LNCaP clone FGC (cell line): ENCODE measurements around the gene NECTIN1.

Source experiments
- DNase-seq: peaks from one replicate; pipeline ENCODE4 v3.0.0-alpha.2; 2011; ENCODE audit warnings: low read depth
- H3K4me3 ChIP-seq: 2 replicates; pipeline ENCODE4 v1.5.1; 2011; ENCODE audit warnings: mild to moderate bottlenecking, low read depth, low read length, control low read depth
- TF ChIP-seq, protein P1 (sequence below): IDR thresholded peaks from 2 replicates; pipeline ENCODE4 v1.5.1; 2012; ENCODE audit warnings: mild to moderate bottlenecking; ENCODE audit not compliant: control insufficient read depth, insufficient read depth; ENCODE audit errors: extremely low read depth

The NECTIN1 gene

GRCh38 chr11:119668676-119669075 lies 60.3 kb downstream of the NECTIN1 start:
- H3K4me3 ChIP-seq: no peak overlapping the region
- no peak for DNase-seq
- TF ChIP-seq, protein P1, sequence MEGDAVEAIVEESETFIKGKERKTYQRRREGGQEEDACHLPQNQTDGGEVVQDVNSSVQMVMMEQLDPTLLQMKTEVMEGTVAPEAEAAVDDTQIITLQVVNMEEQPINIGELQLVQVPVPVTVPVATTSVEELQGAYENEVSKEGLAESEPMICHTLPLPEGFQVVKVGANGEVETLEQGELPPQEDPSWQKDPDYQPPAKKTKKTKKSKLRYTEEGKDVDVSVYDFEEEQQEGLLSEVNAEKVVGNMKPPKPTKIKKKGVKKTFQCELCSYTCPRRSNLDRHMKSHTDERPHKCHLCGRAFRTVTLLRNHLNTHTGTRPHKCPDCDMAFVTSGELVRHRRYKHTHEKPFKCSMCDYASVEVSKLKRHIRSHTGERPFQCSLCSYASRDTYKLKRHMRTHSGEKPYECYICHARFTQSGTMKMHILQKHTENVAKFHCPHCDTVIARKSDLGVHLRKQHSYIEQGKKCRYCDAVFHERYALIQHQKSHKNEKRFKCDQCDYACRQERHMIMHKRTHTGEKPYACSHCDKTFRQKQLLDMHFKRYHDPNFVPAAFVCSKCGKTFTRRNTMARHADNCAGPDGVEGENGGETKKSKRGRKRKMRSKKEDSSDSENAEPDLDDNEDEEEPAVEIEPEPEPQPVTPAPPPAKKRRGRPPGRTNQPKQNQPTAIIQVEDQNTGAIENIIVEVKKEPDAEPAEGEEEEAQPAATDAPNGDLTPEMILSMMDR: no peak

- H3K4me3 ChIP-seq: no peak overlapping the region
- DNase-seq: peak; percentile 22
- TF ChIP-seq, protein P1: peak; percentile 97
Measured at GRCh38 chr11:119666463-119667131, 62.4 kb downstream of the NECTIN1 start.

- no peak for DNase-seq
- TF ChIP-seq, protein P1: no peak
- H3K4me3 ChIP-seq: no peak overlapping the region
Measured at GRCh38 chr11:119666061-119666460, 62.9 kb downstream of the NECTIN1 start.

DNA sequence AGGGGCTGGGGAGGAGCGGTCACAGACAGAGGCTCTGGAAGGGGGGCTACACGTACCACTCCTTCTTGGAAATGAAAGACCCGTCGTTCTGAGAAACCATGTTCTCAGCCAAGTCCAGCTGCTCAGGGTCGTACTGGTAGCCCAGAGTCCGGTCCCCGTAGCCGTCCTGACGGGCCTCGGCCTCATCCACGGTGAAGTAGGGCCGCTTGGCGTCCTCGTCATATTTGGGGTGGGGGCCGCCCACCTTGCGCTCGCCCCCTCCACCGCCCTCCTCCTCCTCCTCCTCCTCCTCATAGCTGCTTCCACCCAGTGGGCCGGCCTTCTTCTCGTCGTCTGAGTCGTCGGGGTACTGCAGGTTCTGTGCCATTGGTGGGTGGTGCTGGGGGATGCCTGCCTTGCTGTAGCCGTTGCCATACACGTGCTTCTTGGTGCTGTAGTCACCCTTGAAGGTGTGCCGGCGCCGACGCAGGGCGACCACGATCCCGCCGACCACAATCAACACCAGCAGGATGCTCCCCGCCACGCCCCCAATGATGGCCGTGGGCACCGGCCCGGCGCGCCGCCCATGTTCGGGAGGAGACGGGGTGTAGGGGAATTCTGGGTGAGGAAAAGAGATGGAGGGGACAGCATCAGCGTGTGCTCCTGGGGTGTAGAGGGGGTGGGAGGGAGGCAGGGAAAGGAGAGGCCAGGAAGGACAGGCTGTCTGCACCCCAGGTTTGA lies 64.1 kb downstream of the NECTIN1 start:
- DNase-seq: no peak
- no peak overlapping the region for H3K4me3 ChIP-seq
- TF ChIP-seq, protein P1: no peak

DNA sequence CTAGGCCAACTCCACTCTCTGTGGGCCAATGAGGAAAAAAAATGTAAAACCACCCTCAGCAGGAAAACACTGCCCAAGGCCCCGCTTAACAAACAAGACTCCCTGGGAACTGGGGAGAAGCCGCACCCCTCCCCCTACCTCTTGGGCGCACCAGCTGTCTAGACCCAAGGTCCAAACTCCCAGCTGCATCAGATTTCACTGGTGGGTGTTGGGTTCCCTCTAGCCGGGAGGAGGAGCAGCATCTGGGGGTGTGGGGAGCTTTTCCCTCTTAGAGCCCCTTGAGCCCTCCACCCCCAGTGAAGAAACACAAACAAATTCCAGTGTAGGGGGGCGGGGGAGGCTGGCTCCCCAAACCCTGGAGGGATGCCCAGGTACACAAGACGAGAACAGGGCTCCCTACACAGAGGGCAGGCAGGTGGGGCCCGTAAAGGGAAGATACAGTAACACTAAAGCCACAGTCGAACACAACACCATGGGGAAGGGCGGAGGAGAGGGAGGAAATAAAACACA lies 64.9 kb downstream of the NECTIN1 start:
- TF ChIP-seq, protein P1: no peak
- DNase-seq: no peak
- no peak overlapping the region for H3K4me3 ChIP-seq

DNA sequence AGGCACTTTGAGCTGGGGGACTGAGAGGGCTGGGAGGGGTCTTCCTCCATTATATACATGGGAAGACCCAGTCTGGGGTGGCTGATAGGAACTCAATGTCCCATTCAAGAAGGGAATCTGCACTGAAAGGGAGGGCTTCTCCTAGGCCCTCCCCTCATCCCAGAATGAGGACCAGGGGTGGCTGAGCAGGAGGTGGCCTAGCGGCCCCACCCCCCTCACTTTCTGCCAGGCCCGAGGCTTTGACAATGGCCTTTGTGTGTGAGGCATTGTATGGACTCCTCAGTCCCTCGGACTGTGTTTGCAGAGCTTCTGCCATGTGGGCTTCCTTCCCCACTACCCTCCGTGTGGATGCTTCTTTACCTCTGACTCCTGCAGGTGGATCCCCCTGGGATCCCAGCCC lies 65.7 kb downstream of the NECTIN1 start:
- H3K4me3 ChIP-seq: no peak overlapping the region
- TF ChIP-seq, protein P1: no peak
- no peak for DNase-seq
